ENCODE data around the gene CD209.
"Not testable (repeated sequence)": the region's sequence is repeated elsewhere in the genome, so short reads cannot be mapped to it uniquely, and the experiment has no call there.

The CD209 gene, protein sequence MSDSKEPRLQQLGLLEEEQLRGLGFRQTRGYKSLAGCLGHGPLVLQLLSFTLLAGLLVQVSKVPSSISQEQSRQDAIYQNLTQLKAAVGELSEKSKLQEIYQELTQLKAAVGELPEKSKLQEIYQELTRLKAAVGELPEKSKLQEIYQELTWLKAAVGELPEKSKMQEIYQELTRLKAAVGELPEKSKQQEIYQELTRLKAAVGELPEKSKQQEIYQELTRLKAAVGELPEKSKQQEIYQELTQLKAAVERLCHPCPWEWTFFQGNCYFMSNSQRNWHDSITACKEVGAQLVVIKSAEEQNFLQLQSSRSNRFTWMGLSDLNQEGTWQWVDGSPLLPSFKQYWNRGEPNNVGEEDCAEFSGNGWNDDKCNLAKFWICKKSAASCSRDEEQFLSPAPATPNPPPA

DNA sequence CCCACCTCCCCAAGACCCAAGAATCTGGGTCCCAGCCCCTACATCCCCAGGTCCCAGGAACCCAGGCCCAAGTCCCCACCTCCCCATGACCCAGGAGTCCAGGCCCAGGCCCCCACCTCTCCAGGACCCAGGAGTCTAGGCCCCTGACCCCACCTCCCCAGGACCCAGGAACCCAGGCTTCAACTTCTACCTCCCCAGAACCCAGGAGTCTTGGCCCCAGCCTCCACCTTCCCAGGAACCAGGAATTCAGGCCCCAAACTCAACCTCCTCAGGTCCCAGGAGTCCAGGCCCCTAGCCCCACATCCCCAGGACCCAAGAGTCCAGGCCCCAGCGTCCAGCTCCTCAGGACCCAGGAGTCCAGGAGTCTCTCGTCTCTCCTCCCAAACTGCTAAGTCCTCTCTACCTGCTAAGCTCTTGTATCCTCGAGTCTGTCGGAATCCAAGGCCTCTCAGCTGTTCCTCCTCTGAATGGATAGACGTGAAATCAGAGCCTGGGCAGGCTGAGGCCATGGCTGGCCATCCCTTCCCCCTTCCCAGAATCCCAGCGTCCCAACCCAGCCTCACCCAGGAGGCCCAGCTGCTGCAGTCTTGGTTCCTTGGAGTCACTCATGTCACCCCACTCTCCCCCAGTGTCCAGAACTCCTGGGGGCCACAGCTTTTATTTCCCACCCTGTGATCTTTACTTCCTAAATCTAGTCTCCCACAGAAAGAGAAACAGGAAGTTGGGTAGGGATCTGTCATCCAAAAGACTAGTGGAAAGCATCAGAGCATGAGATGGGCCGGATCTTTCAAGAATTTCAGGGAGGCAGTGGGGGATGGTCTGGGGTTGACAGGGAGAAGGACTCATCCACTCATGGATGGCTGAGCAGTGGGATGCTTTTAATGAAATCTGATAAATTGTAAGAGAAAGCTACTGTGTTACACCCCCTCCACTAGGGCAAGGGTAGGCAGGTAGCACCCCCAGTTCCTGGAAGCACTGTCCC is at the start of gene CD209:
CD209 (minus strand) TSS at position 632 of the 982 bp plus-strand sequence; CDS start at position 609, 23 bp downstream.
- no peak for DNase-seq

DNA sequence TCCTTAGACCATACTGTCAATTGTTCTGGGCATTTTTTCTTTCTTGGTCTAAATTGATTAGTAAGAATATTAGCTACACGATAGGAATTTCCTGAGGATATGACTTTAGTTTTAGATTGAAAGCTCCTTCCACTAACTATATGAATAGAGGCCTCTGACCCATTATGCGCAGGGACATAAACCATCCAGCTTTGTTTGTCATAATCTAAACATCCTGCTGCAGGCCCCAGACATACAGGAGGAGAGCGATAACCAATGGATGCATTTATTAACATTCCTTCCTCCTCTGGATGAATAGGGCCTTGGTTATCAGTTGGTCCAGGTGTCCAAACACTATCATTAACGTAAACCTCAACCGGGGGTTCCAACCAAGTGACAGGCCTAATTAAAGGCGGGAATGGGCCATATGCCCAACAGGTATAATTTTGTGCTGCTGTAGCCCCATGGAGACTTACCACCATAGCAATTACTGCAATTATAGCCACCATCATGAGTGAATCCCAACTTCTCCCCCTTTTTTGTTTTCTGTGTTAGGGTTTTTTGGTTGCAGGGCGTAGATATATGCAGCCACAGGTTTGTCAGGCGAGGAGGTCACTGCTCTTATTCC is 48.3 kb upstream of the CD209 start:
- DNase-seq, result no peak

DNA sequence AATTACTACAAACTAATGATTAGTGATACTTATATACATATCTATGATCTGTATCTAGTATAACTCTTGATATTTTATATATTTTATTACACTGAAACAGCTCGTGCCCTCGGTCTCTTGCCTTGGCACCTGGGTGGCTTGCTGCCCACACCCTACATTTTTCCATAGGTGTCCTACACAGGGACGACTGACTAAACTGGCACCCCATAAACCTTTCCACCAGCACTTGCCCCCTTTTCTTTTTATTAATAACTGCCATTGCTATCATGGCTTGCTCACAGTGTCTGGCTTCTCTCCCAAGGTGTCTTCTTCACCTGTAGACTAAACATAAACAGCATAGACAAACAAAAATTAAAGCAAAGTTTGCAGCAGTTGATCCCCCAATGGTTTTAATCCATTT is 46.2 kb upstream of the CD209 start:
- DNase-seq, result no peak

DNA sequence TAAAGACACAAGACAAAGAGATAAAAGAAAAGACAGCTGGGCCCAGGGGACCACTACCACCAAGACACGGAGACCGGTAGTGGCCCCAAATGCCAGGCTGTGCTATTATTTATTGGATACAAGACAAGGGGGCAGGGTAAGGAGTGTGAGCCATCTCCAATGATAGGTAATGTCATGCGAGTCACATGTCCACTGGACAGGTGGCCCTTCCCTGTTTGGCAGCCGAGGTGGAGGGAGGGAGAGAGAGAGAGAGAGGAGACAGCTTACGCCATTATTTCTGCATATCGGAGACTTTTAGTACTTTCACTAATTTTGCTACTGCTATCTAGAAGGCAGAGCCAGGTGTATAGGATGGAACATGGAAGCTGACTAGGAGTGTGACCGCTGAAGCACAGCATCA is 45.4 kb upstream of the CD209 start:
- not testable (repeated sequence) for DNase-seq

DNA sequence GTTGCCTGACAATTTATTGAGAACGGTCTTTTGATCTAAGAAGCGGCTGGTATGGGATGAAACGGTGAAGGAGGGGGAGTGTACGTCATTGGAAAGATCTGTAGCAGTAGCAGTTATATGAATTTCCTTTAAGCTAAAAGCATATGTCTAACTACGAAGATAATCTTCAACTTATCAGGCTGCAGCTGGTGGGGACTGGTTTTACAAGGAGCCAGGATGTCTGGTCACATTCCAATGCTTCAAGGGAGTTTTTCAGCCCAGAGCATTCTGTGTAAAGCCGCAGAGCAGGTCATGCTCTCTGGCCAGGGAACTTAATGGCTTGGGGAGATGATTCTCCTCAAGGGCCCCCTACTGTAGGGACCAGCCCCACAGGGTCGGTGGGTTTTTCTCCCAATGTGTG is 44.9 kb upstream of the CD209 start:
- DNase-seq, result no peak

DNA sequence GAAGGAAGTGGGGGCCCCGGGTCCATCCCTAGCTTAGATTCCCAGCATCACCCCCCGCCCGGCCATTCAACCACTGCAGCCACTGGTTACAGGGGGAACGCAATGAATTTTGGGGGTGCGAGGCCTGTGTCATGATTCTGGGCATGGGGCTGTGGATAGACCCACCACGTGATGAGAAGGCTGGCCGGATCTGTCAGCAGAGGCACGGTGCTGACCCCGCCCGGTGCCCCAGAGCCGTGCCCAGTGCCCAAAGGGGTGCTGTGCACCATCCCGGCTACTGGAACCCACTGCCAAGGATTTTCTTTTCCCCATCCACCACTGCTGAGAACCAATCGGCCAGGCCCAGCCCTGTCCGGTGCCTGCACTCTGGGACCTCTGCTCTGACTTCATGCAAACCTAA is 43.1 kb upstream of the CD209 start:
- DNase-seq, result no peak

DNA sequence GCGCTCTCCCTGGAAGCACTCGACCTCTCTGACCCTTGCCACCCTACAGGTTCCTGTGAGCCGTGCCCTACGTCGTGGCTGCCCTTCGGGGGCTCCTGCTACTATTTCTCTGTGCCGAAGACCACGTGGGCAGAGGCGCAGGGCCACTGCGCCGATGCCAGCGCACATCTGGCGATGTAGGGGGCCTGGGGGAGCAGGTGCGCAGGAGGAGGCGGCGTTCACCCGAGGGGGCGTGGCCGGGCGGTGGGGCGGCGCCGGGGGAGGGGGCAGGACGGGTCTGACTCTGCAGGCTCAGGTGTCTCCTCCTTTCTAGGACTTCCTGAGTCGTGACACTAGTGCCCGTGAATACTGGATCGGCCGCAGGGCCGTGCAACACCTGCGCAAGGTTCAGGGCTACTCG is 42.1 kb upstream of the CD209 start:
- no peak for DNase-seq

DNA sequence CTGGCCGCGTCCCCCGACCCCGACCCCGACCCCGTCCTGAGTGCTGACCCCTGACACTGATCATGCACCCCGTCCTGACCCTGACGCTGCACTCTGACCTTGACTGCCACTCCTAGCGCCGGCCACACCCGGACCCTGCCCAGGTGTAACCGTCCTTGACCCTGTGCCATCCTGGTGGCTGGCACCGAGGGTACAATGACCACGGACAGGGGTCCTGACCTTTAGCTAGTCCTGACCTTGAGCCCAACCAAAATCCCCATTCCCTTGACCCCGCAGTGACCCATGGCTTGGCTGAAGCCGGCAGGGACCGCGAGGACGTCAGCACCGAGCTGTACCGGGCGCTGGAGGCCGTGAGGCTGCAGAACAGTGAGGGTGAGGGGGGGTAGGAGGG is 41.6 kb upstream of the CD209 start:
- no peak for DNase-seq

DNA sequence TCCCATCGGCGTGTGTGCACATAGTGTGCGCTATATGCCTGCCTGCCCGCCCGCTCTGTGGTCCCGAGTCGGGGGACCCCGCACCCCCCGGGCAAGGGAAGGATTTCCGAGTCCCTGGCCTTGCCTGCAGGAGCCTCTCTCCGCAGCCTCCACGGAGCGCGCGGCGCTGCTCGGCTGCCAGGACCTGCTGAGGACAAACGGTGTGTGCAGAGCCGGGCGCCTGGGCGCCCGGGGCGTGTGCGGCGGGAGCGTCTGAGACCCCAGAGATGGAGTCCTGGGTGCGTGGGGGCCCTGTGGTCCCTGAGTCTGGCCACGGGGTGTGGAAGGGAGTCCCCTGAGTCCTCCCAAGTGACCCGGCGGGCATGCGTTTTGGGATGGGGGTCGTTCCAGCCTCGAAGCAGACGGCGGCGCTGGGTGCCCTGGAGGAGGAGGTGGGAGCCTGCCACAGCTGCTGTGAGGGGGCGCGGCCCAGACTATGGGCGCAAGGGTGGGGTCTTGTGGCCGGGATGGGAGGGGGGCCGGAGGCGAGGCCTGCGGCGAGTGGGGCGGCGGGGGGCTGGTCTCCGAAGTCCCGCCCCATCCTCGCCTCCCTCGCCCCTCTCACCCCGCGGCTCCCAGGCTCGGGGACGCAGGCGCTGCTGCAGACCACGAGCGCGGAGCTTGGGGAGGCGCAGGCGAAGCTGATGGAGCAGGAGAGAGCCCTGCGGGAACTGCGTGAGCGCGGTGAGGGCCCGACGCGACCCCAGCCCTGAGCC is 41.0 kb upstream of the CD209 start:
- DNase-seq, result no peak

DNA sequence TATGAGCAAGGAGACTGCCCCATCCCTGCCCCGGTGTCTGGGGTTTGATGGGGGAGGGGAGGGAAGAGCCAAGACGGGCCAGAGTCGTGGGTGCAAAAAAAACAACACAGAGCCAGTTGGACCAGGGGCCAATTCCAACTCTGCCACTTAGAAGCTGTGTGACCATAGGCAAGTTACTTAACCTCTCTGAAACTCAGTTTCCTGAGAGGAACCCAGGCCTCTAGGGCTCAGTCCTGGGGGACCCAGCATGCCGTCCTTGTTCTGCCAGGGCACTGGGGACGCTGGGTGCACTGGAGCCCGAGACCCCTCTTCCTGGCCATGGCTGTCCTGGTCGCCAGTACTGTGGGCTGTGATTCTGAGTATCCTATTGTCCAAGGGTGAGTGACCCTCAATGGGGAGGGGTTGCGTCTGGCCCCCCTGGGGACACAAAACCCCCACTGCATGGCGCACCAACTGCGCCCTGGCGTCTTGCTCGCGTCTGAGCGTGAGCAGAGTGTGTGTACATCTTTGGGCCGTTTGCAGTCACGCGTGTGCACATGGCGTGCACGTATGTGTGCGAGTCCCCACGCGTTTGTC is 40.4 kb upstream of the CD209 start:
- DNase-seq, result no peak

DNA sequence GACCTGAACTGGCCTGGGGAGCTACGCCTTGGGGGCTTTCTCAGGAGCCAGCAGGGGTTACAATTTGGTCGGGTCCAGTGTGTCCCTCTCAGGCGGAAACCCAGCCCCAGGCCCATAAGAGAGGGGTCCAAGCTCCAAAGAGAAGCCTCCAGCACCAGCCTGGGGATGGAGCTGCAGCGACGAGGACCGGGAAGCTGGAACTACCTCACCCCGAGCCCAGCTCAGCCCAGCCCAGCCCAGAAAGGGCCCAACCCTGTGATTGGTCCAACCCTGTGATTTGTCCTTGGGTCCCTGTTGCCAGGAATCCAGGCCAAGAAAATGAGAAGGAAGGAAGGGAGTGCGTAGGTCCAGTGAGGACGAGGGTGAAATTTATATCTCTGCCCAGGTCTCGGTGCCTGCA is 39.8 kb upstream of the CD209 start:
- DNase-seq, result no peak

DNA sequence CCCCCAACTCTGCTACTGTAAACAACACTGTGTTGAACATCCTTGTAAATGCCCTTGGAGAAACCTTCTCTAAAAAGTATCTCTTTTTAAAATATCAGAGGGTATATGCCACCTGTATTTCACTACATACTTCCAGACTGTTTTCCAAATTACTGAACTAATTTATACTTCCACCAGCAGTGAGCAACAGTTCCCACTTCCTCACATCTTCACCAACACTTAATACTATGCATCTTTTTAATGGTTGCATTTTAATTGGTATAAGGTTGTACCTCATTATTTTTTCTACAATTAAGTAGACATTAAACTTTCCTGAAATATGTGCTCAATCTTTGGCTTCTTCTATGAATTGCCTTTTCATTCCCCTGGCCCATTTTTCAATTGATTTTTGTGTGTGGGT is 37.5 kb upstream of the CD209 start:
- no peak for DNase-seq

DNA sequence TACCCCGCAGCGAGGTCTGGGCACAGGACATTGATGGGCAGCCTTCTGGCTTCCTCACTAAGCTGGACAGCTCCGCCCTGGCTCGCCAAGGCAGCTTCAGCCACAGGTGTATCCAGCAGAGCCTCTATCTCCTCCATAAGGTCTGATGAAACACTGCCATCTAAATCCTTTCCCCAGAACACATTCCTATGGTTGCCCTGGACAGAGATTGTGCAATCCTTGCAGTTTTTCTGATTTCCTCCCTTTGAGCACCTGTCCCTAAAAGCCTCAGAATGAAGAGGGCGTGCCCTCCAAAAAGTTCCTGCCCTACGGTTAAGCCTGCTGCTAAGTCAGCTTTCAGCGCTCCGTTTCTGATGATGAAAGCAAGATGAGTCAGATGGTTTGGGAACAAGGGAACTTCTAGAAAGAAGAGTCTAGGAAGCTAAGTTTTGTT is 36.7 kb upstream of the CD209 start:
- DNase-seq, result peak; percentile 21

DNA sequence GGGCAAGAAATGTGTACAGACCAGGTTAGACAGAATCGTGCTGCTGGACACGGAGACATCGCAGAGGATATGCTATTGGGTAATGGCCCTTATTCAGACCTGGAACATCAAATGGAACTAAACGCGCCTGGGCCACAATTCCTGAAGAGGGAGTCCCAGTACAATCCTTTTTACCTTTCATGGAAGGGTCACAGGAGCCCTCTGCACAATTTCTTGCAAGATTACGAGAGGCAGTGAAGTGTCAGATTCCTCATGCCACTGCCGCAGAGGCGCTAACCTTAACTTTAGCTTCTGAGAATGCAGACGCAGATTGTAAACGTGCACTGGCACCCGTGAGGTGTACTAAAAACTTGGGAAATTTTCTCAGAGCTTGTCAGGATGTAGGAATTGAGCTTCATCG is 33.8 kb upstream of the CD209 start:
- DNase-seq, result no peak

DNA sequence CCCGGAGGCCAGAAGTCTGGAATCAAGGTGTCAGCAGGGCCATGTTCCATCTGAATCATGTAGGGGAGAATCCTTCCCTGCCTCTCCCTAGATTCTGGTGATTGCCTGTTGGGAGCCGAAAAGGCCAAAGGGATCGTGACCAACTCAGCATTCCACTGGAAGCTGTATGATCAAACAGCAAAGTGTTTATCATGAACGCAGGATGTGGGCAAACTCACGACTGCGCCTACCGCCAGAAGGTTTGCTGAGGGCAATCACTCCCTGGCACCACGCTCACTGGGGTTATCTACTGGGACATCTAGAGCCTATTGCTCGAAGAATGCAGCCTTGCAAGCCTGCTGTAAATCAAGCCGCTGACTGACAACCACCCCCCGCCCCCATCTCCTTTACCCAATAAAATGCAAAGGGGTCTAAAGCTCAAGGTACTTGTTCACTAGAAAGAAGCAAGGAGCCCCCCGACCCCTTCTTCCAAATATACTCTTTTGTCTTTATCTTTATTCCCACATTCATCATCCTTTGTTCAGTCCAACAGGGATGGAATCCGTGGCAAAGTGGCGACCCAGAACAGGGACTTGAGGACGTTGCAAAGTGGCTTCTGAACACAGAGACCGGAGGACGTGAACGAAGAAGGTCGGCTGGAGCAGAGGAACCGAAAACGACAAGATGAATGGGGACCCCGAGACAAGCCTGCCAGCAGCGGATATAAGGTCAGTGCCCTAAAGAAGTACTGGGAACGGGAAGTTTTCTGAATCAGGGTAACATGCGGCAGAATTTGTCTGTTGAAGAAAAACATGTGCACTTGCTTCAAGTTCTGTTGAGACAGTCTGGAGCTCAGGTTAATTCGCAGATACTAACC is 32.5 kb upstream of the CD209 start:
- no peak for DNase-seq

DNA sequence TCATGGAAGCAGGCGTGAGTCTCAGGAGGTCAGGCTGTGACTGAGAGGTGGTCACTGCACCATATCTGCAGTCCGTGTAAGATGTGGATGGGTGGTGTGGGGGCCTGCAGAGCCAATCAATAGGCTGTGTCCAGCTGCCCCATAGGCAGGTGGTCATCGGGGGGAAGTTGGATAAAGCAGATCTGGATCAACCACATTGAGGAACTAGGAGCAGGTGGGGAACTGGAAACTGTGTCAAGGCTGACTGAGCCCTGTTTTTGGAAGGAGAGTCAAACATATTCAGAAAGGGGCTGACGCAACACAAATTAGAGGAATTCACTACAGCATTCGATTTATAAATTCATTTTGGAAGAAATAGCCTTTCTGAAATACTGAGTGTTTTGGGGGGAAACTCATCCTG is 30.7 kb upstream of the CD209 start:
- DNase-seq, result no peak

DNA sequence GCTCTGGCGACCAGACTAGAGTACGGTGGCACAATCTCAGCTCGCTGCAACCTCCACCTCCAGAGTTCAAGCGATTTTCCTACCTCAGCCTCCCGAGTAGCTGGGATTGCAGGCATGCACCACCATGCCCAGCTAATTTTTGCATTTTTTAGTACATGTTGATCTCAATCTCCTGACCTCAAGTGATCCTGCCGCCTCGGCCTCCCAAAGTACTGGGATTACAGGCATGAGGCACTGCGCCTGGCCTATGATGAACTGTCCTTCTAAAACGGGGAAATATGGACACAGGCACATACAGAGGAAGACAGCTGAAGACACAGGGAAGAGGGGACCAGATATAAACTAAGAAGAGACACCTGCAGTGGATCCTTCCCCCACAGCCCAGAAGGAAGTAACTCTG is 28.4 kb upstream of the CD209 start:
- no peak for DNase-seq

DNA sequence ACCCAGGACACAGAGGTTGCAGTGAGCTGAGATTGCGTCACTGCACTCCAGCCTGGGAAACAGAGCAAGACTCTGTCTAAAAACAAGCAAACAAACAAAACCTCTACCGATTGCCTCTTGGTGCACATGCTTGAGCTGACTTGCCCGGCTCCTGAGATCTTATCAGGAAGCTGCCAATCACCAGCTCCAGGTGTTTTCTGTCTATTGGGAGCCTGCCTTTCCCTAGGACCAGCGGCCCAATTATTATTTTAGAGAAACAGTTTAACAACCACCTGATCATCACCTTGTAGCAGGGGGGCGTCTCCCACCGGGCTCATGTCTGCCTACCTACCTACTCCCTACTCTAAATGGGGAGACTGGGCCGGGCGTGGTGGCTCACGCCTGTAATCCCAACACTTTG is 26.5 kb upstream of the CD209 start:
- no peak for DNase-seq

DNA sequence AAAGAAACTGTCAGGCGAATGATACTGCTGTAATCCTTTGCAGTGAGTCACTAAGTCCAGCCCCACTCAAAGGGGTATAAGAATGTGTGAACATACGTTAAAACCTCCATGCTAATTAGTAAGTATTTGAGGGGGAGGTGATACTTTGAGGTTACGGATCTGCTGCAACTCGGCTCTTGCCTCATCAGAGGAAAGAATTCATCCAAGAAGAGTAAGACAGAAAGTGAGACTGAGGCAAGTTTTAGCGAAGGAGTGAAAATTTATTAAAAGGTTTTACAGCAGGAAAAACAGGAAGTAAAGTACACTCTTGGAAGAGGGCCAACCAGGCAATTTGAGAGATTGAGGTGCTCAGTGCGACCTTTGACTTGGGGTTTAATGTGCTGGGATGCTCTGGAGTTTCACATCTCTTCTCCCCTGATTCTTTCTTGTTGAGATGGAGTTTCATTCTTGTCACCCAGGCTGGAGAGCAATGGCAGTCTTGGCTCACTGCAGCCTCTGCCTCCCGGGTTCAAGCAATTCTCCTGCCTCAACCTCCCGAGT is 25.5 kb upstream of the CD209 start:
- DNase-seq, result peak; percentile 73

DNA sequence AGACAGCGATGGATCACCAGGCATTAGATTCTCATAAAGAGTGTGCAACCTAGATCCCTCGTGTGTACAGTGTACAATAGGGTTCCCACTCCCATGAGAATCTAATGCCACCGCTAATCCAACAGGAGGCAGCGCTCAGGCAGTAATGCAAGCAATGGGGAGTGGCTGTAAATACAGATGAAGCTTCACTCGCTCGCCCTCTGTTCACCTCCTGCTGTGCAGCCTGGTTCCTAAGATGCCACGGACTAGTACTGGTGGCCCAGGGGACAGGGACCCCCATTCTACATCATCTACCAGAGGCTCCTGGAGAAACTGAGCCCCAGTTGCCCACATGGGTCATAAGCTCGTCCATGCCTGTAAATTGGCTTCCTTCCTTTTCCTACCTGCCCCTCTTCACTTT is 23.7 kb upstream of the CD209 start:
- no peak for DNase-seq

DNA sequence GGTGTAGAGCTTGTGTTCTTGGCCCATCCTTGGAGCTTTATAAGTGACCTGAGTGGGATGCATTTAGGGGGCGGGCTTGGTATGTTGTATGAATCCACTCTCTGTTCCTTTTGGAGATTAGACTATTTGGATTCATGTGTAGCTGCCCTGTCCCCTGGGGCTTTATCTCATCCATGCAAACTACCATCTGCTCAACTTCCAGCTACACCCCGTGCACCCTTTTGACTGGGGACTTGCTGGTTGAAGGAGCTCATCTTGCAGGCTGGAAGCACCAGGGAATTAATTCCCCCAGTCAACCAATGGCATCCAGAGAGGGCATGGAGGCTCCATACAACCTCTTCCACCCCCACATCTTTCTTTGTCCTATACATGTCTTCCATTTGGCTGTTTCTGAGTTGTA is 21.8 kb upstream of the CD209 start:
- DNase-seq, result no peak

Measured in fibroblast of skin of right biceps (primary cell).